ENCODE measurements around the gene EFCAB11. TPM values are rescaled to one million over a fixed set of nuclear protein-coding genes. Genes with fewer than 3 reads are reported as not detected.

Gene EFCAB11
- total and polyA plus RNA-seq, 2 of the 4 experiments (the other 2 are of a cell fraction), result 2.2 to 5.3 TPM

DNA sequence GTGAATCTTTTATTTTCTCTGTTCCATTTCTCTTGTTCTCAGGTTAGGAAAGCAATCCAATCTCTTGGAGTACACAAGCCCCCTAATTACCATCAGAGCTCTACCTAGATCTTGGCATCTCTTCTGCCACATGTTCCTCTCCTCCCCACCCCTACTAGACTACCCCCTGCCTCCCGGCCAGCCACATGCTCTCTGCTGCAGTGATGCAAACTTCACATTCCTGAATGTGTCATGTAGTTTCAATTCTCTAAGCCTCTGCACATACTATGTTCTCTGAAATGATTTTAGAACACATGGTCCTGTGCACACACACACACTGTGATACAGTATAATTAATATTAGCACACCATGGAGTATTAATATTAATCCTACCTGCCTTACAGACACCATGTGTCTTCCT is 104.6 kb downstream of the EFCAB11 start (continued):
- no peak for TF ChIP-seq POLR2A (IDR thresholded peaks at IDR 0.05; ENCODE audit: low read depth, low read length)

DNA sequence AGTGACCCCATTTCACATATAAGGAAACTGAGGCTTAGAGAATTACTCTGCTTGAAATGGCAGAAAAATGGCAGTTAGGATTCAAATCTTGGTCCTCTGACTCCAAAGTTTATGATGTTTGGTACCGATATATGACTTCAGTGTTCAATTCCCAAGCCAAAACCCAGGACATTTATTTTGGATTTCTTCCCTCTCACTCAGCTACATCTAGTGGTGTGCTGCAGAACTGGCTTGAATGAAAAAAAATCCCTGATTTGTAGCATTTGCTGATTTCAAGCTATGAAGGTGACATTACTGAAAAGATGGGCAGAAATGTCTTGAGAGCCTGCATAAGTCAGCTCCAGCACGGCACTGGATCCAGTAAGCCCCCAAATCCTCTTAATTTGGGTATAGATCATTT is 106.4 kb downstream of the EFCAB11 start:
- peak overlapping the region; percentile 26; the same call in 1 of the 2 replicates for H3K18ac ChIP-seq (ENCODE audit: low read depth, low read length)
- H4K91ac ChIP-seq (ENCODE audit: insufficient read depth, low read depth, low read length), result peak overlapping the region; percentile 82
- peak overlapping the region; percentile 58 for H4K5ac ChIP-seq (ENCODE audit: low read depth, low read length)
- TF ChIP-seq RFX5 (IDR thresholded peaks at IDR 0.05; ENCODE audit: low read depth, low read length) (no peak), POLR2A (IDR thresholded peaks at IDR 0.05; ENCODE audit: low read depth, low read length) (no peak), MXI1 (IDR thresholded peaks at IDR 0.05; ENCODE audit: borderline replicate concordance, low read depth, low read length) (no peak), RAD21 (IDR thresholded peaks at IDR 0.05; ENCODE audit: low read length) (peak; percentile 85), SMC3 (IDR thresholded peaks at IDR 0.05; ENCODE audit: low read depth, low read length) (peak; percentile 73)
- TF ChIP-seq, protein P1, sequence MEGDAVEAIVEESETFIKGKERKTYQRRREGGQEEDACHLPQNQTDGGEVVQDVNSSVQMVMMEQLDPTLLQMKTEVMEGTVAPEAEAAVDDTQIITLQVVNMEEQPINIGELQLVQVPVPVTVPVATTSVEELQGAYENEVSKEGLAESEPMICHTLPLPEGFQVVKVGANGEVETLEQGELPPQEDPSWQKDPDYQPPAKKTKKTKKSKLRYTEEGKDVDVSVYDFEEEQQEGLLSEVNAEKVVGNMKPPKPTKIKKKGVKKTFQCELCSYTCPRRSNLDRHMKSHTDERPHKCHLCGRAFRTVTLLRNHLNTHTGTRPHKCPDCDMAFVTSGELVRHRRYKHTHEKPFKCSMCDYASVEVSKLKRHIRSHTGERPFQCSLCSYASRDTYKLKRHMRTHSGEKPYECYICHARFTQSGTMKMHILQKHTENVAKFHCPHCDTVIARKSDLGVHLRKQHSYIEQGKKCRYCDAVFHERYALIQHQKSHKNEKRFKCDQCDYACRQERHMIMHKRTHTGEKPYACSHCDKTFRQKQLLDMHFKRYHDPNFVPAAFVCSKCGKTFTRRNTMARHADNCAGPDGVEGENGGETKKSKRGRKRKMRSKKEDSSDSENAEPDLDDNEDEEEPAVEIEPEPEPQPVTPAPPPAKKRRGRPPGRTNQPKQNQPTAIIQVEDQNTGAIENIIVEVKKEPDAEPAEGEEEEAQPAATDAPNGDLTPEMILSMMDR (conservative IDR thresholded peaks at IDR 0.05; ENCODE audit: low read depth, low read length), result peak; percentile 70
- H3K9me3 ChIP-seq (ENCODE audit: control insufficient read depth, insufficient read depth, low read length), result no peaks in the 10 kb centered on the region
- H3K4me2 ChIP-seq (ENCODE audit: low read depth, low read length), result no peak overlapping the region
- peaks cover 8% of the 10 kb centered on the region; the same call in 1 of the 2 replicates for H3K9me1 ChIP-seq (ENCODE audit: insufficient read depth, low read length)
- H2AK5ac ChIP-seq (ENCODE audit: low read depth, low read length), result peak overlapping the region; percentile 83
- no peak overlapping the region for H2AK9ac ChIP-seq (replicated peaks; ENCODE audit: low read depth, low read length, poor library complexity)
- peak overlapping the region; percentile 83 for H2BK20ac ChIP-seq (ENCODE audit: low read depth, low read length)
- H3K27ac ChIP-seq (ENCODE audit: insufficient read depth, low read length), result no peak overlapping the region
- no peaks in the 10 kb centered on the region for H3K36me3 ChIP-seq (ENCODE audit: control insufficient read depth, insufficient read depth, low read length)
- H3K4me3 ChIP-seq (ENCODE audit: insufficient read depth, low read depth, low read length), result no peak overlapping the region
- H2BK120ac ChIP-seq (ENCODE audit: low read depth, low read length), result peak overlapping the region; percentile 94
- H4K8ac ChIP-seq (ENCODE audit: low read depth in 2 of 2, low read length in 2 of 2), result peak overlapping the region; percentile 17 to 84
- WGBS, 2 experiments (ENCODE audit: extremely low coverage in 2 of 2, insufficient read length in 1 of 2), result no CpG with 5 or more reads among the region's 2 CpGs
- intact Hi-C loops (cut with micrococcal nuclease) (loop anchor here (5.0 kb wide), 5 partner anchors 81 to 431 kb away; partner anchors contain the start of gene FOXN3), in situ Hi-C loops (cut with MboI; ENCODE audit: low sequenced_read_pairs) (loop anchor here (5.0 kb wide), 1 partner anchor 806 kb away; no protein-coding TSS in a partner anchor), dilution Hi-C loops (cut with HindIII; ENCODE audit: low sequenced_read_pairs, unreplicated experiment) (no loop called here)
- ChIA-PET CTCF (interaction anchor here (0.5 to 1.2 kb wide), 9 partner anchors 10 to 821 kb away, joined by 3 to 4 read pairs (median 3); no protein-coding TSS in a partner anchor), POLR2A (ENCODE audit: unreplicated experiment) (no interaction called here)
- H3K79me1 ChIP-seq (ENCODE audit: low read depth in 1 of 2, low read length in 2 of 2), result peaks cover 6 to 19% of the 10 kb centered on the region in 2 experiments; a peak in 3 of 4 replicates
- no peak overlapping the region for H2AFZ ChIP-seq (replicated peaks; ENCODE audit: low read length, poor library complexity)
- H2BK5ac ChIP-seq (ENCODE audit: low read depth, low read length, poor library complexity, severe bottlenecking), result peak overlapping the region; percentile 83
- peaks cover 16% of the 10 kb centered on the region for H3K4me1 ChIP-seq (ENCODE audit: control insufficient read depth, insufficient read depth, low read length)
- H3K23ac ChIP-seq (ENCODE audit: low read depth, low read length), result no peak overlapping the region
- peak; percentile 71 for DNase-seq
- ATAC-seq (ENCODE audit: low read depth), result 0 out of 2 replicates have a peak, but pooled peaks have one; percentile 3
- peak overlapping the region; percentile 59; the same call in 2 of the 3 replicates for H2BK15ac ChIP-seq (ENCODE audit: low read depth, low read length)
- H4K20me1 ChIP-seq (ENCODE audit: insufficient read depth, low read length), result no peaks in the 10 kb centered on the region
- H3K27me3 ChIP-seq (ENCODE audit: control insufficient read depth, insufficient read depth, low read length), result no peaks in the 10 kb centered on the region
- peak overlapping the region; percentile 68 for H3K14ac ChIP-seq (replicated peaks; ENCODE audit: low read depth, low read length)
- BruUV-seq (replicated peaks), result no TSS peak
- no peak overlapping the region for H3K9ac ChIP-seq (ENCODE audit: low read depth, low read length)
- peak overlapping the region; percentile 79 for H3K4ac ChIP-seq (ENCODE audit: low read depth, low read length)
- no peak overlapping the region for H3K56ac ChIP-seq (ENCODE audit: extremely low read depth, insufficient read depth, low read length)
